GM23338 (cell line): ENCODE data around the gene MMP24OS. TPM values are rescaled to one million over a fixed set of nuclear protein-coding genes. Genes with fewer than 3 reads are reported as not detected.

Experiments
- ATAC-seq: fragments of 200-7000 bp; cut with Tn5 transposase; 3 replicates; pipeline ENCODE4 v1.9.1; 2020
- DNase-seq: peaks from one replicate; pipeline ENCODE4 v3.0.0-alpha.2; 2015; ENCODE audit warnings: low spot score
- H2AFZ ChIP-seq: fragments of 200-600 bp; sonication (generic); 2 replicates; pipeline ENCODE4 v1.8.0; 2016; ENCODE audit warnings: antibody characterized with exemption, mild to moderate bottlenecking, moderate library complexity
- H3F3A ChIP-seq: fragments of 200-600 bp; sonication (generic); replicated peaks from 2 replicates; pipeline ENCODE4 v1.8.0; 2017; ENCODE audit warnings: antibody characterized with exemption, mixed run types, low read depth
- H3K27ac ChIP-seq: fragments of 200-600 bp; sonication (generic); 2 replicates; pipeline ENCODE4 v1.6.1; 2016; ENCODE audit warnings: low read depth
- H3K27me3 ChIP-seq: fragments of 200-600 bp; sonication (generic); 2 replicates; pipeline ENCODE4 v1.8.0; 2016; ENCODE audit warnings: mild to moderate bottlenecking, mixed run types, moderate library complexity; ENCODE audit not compliant: insufficient read depth
- H3K36me3 ChIP-seq: fragments of 200-600 bp; sonication (generic); 2 replicates; pipeline ENCODE4 v1.8.0; 2016; ENCODE audit warnings: mild to moderate bottlenecking; ENCODE audit not compliant: insufficient read depth
- H3K4me1 ChIP-seq: fragments of 200-600 bp; sonication (generic); 2 replicates; pipeline ENCODE4 v1.8.0; 2016; ENCODE audit warnings: mild to moderate bottlenecking, moderate library complexity; ENCODE audit not compliant: insufficient read depth
- H3K4me2 ChIP-seq: fragments of 200-600 bp; sonication (generic); 2 replicates; pipeline ENCODE4 v1.7.1; 2017; ENCODE audit warnings: mixed run types
- H3K4me3 ChIP-seq: fragments of 200-600 bp; sonication (generic); 2 replicates; pipeline ENCODE4 v1.6.1; 2016; ENCODE audit warnings: mixed run types
- H3K79me2 ChIP-seq: fragments of 200-600 bp; sonication (generic); replicated peaks from 2 replicates; pipeline ENCODE4 v1.8.0; 2017; ENCODE audit warnings: mild to moderate bottlenecking; ENCODE audit not compliant: insufficient read depth
- H3K9me2 ChIP-seq: fragments of 200-600 bp; sonication (generic); 2 replicates; pipeline ENCODE4 v1.8.0; 2017; ENCODE audit not compliant: insufficient read depth
- H4K20me1 ChIP-seq: fragments of 200-600 bp; sonication (generic); replicated peaks from 2 replicates; pipeline ENCODE4 v1.8.0; 2017; ENCODE audit warnings: mild to moderate bottlenecking; ENCODE audit not compliant: insufficient read depth
- H3K27ac Mint-ChIP-seq: 2 replicates; pipeline ENCODE4 v1.8.0; 2020; ENCODE audit warnings: inconsistent platforms, mild to moderate bottlenecking, moderate library complexity, mixed read lengths
- H3K27me3 Mint-ChIP-seq: 3 replicates; pipeline ENCODE4 v1.8.0; 2022; ENCODE audit warnings: low read depth, mild to moderate bottlenecking, moderate library complexity, mixed read lengths, inconsistent platforms; ENCODE audit not compliant: insufficient read depth, poor library complexity
- H3K36me3 Mint-ChIP-seq: 3 replicates; pipeline ENCODE4 v1.8.0; 2021; ENCODE audit warnings: low read depth, mild to moderate bottlenecking, inconsistent platforms, moderate library complexity, mixed read lengths
- H3K4me1 Mint-ChIP-seq: 3 replicates; pipeline ENCODE4 v1.8.0; 2020; ENCODE audit warnings: mild to moderate bottlenecking, inconsistent platforms, mixed read lengths
- H3K4me3 Mint-ChIP-seq: 3 replicates; pipeline ENCODE4 v1.8.0; 2021; ENCODE audit warnings: moderate library complexity, mild to moderate bottlenecking, inconsistent platforms, mixed read lengths
- H3K9me3 Mint-ChIP-seq: 3 replicates; pipeline ENCODE4 v1.8.0; 2020; ENCODE audit warnings: moderate library complexity, mild to moderate bottlenecking, inconsistent platforms, mixed read lengths
- CREB1 ChIP-seq: fragments of 250-450 bp; sonication (Bioruptor Pico); IDR thresholded peaks from 2 replicates; pipeline ENCODE4 v1.5.0; 2020; ENCODE audit warnings: low read depth, mild to moderate bottlenecking, moderate library complexity
- EZH2 ChIP-seq: fragments of 200-600 bp; sonication (generic); IDR thresholded peaks from one replicate; pipeline ENCODE4 v1.8.0; 2017; ENCODE audit warnings: antibody characterized with exemption, mild to moderate bottlenecking, low read depth; ENCODE audit not compliant: unreplicated experiment
- EZH2phosphoT487 ChIP-seq: fragments of 200-600 bp; sonication (generic); IDR thresholded peaks from one replicate; pipeline ENCODE4 v1.8.1; 2018; ENCODE audit warnings: antibody characterized with exemption; ENCODE audit not compliant: unreplicated experiment
- JUNB ChIP-seq: IDR thresholded peaks from one replicate; pipeline ENCODE4 v1.6.1; 2016; ENCODE audit warnings: antibody characterized with exemption; ENCODE audit not compliant: unreplicated experiment
- NANOG ChIP-seq: IDR thresholded peaks from 2 replicates; pipeline ENCODE4 v1.6.1; 2016; ENCODE audit warnings: antibody characterized with exemption, borderline replicate concordance
- POLR2AphosphoS5 ChIP-seq: IDR thresholded peaks from 2 replicates; pipeline ENCODE4 v1.6.1; 2016; ENCODE audit warnings: antibody characterized with exemption, low read depth
- STAT1 ChIP-seq: IDR thresholded peaks from one replicate; pipeline ENCODE4 v1.6.1; 2016; ENCODE audit warnings: antibody characterized with exemption; ENCODE audit not compliant: unreplicated experiment
- ZNF114 ChIP-seq: fragments of 250-450 bp; sonication (Bioruptor Pico); IDR thresholded peaks from 2 replicates; pipeline ENCODE4 v1.5.0; 2020; ENCODE audit warnings: mild to moderate bottlenecking, moderate library complexity
- ZNF331 ChIP-seq: fragments of 250-450 bp; sonication (Bioruptor Pico); IDR thresholded peaks from 2 replicates; pipeline ENCODE4 v1.5.0; 2020; ENCODE audit warnings: low read depth, mild to moderate bottlenecking, moderate library complexity
- polyA plus RNA-seq: library from polyadenylated mRNA; unstranded; fragments of >200 nt; fragmentation: Nextera tagmentation; extraction: Ambion mirVana; gene quantifications from 2 replicates; pipeline ENCODE4 v1.2.1, GENCODE V29; 2016
- total RNA-seq: library from RNA; depleted of rRNA; stranded (reverse); fragments of >200 nt; shearing (Covaris generic); gene quantifications from 2 replicates; pipeline ENCODE4 v1.2.3, GENCODE V29; 2014
- TF ChIP-seq, protein P1 (sequence below), 2 experiments: fragments of 200-600 bp in 1 of 2; sonication (generic) in 1 of 2; conservative IDR thresholded peaks; 2 replicates each; pipeline versions ENCODE4 v1.5.1 to v1.6.1; 2016 to 2017; ENCODE audit warnings: antibody characterized with exemption in 2 of 2, low read depth in 2 of 2, mild to moderate bottlenecking in 2 of 2, moderate library complexity in 1 of 2
- TF ChIP-seq, protein P2 (sequence below): fragments of 250-450 bp; sonication (Bioruptor Pico); IDR thresholded peaks from 2 replicates; pipeline ENCODE4 v1.5.0; 2020; ENCODE audit warnings: mild to moderate bottlenecking, moderate library complexity

MMP24OS gene
- total and polyA plus RNA-seq, 2 experiments from 2014 or later = 10.5 to 25.4 TPM

DNA sequence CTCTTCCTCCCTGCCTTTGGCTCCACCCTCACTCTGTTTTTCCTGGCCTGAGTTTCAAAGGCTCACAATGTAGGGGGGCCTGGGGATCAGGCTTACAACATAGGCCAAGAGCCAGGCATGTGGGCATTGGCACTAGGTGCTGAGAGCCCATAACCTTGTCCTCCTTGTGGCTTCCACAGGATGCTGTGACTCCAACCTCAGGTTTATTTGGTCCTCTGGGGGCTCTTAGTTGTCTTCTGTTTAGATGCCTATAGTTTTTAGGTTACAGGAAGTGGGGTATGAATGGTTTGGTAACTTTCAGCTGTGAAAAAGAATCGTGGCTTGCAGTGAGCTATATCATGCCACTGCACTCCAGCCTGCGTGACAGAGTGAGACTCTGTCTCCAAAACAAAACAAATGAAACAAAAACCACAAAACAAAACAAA lies 25.9 kb downstream of the MMP24OS start (continued):
- TF ChIP-seq JUNB (no peak), NANOG (no peak), STAT1 (no peak), ZNF114 (no peak)

DNA sequence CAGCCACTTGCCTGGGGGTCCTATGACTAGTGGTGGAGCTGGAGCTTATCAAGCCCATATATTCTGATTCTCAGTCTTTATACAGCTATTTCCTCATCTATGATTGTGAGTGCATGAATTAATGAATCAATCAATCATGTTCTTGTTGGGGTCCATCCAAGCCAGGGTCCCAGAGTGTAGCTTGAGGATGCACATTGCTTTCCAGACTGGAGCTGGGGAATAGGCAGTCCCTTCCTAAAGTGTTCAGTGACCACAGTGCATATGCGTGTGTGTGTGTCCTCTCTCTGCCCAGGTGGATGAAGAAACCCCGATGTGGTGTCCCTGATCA lies 26.3 kb downstream of the MMP24OS start:
- Histone ChIP-seq H3K27ac (no peak overlapping the region), H3K4me2 (no peak overlapping the region), H3K36me3 (no peaks in the 10 kb centered on the region), H3K9me2 (peaks cover 2% of the 10 kb centered on the region; the same call in 1 of the 2 replicates), H3K4me3 (no peak overlapping the region), H3K4me1 (0 out of 2 replicates have a peak, but pooled peaks cover 7% of the 10 kb centered on the region), H4K20me1 (no peaks in the 10 kb centered on the region), H3K79me2 (no peaks in the 10 kb centered on the region), H2AFZ (no peak overlapping the region), H3K27me3 (no peaks in the 10 kb centered on the region), H3F3A (0 out of 2 replicates have a peak, but pooled peaks cover 5% of the 10 kb centered on the region)
- no peak overlapping the region for H3K27ac Mint-ChIP-seq
- no peaks in the 10 kb centered on the region for H3K9me3 Mint-ChIP-seq
- peaks cover 6% of the 10 kb centered on the region for H3K27me3 Mint-ChIP-seq
- no peaks in the 10 kb centered on the region for H3K36me3 Mint-ChIP-seq
- peaks cover 20% of the 10 kb centered on the region for H3K4me1 Mint-ChIP-seq
- no peak for ATAC-seq
- no peak for DNase-seq
- no peak overlapping the region for H3K4me3 Mint-ChIP-seq
- TF ChIP-seq, protein P1, sequence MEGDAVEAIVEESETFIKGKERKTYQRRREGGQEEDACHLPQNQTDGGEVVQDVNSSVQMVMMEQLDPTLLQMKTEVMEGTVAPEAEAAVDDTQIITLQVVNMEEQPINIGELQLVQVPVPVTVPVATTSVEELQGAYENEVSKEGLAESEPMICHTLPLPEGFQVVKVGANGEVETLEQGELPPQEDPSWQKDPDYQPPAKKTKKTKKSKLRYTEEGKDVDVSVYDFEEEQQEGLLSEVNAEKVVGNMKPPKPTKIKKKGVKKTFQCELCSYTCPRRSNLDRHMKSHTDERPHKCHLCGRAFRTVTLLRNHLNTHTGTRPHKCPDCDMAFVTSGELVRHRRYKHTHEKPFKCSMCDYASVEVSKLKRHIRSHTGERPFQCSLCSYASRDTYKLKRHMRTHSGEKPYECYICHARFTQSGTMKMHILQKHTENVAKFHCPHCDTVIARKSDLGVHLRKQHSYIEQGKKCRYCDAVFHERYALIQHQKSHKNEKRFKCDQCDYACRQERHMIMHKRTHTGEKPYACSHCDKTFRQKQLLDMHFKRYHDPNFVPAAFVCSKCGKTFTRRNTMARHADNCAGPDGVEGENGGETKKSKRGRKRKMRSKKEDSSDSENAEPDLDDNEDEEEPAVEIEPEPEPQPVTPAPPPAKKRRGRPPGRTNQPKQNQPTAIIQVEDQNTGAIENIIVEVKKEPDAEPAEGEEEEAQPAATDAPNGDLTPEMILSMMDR (conservative IDR thresholded peaks at IDR 0.05; ENCODE audit: low read depth in 2 of 2) = no peak
- TF ChIP-seq EZH2 = no peak

DNA sequence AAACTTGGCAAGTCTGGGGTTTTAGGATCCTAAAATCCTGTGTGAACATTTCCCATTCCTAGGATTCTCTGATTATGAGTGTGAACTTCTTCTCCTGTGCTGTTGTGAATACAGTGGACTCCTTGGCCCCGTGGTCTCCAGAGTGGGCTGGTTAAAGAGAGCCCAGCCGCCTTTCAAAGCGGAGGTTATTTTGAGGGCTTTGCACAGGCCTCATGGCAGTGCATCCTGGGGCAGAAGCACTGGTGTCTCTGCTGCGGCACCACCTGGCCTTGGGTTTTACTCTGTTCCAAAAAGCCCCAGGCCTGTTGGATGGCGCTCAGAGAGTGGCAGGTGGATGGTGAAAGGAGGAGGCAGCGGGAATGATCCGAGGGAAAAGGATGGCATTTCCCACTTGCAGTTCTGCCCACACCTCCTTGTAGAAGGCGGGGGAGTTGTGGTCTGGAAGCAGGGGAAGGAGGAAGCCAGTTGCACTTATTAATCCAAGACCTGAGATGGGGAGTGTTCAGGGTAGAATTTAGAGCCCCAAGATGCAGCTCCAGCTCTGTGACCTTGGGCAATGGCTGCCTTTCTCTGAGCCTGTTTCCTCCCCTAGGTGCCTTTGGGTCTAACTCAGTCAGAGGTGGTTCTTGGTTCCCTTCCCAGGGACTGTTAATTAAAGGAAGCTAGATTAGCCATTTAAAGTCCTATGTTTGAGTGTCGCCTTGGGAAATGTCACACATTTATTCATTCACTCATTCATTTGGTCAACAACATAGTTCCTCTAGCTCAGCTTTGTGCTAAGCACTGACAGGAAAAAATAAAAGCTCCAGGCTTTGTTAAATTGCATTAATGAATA lies 29.1 kb downstream of the MMP24OS start:
- peaks cover 20% of the 10 kb centered on the region for H3K4me1 Mint-ChIP-seq
- Histone ChIP-seq H3K27ac (no peak overlapping the region), H3K79me2 (no peaks in the 10 kb centered on the region), H2AFZ (no peak overlapping the region), H3K4me2 (no peak overlapping the region), H3K36me3 (no peaks in the 10 kb centered on the region), H3K9me2 (no peaks in the 10 kb centered on the region), H3F3A (0 out of 2 replicates have a peak, but pooled peaks cover 5% of the 10 kb centered on the region), H3K4me1 (0 out of 2 replicates have a peak, but pooled peaks cover 7% of the 10 kb centered on the region), H4K20me1 (no peaks in the 10 kb centered on the region), H3K27me3 (no peaks in the 10 kb centered on the region), H3K4me3 (no peak overlapping the region)
- no peak overlapping the region for H3K4me3 Mint-ChIP-seq
- ATAC-seq = peak; percentile 26; the same call in 2 of the 3 replicates
- peaks cover 9% of the 10 kb centered on the region for H3K27me3 Mint-ChIP-seq
- peak overlapping the region; percentile 70; the same call in 1 of the 2 replicates for H3K27ac Mint-ChIP-seq
- DNase-seq = no peak
- no peaks in the 10 kb centered on the region for H3K9me3 Mint-ChIP-seq
- H3K36me3 Mint-ChIP-seq = no peaks in the 10 kb centered on the region
- TF ChIP-seq EZH2phosphoT487 = no peak
- no peak for TF ChIP-seq POLR2AphosphoS5
- no peak for TF ChIP-seq CREB1 (CRISPR knock-in tag)
- TF ChIP-seq STAT1 = no peak
- TF ChIP-seq, protein P2, sequence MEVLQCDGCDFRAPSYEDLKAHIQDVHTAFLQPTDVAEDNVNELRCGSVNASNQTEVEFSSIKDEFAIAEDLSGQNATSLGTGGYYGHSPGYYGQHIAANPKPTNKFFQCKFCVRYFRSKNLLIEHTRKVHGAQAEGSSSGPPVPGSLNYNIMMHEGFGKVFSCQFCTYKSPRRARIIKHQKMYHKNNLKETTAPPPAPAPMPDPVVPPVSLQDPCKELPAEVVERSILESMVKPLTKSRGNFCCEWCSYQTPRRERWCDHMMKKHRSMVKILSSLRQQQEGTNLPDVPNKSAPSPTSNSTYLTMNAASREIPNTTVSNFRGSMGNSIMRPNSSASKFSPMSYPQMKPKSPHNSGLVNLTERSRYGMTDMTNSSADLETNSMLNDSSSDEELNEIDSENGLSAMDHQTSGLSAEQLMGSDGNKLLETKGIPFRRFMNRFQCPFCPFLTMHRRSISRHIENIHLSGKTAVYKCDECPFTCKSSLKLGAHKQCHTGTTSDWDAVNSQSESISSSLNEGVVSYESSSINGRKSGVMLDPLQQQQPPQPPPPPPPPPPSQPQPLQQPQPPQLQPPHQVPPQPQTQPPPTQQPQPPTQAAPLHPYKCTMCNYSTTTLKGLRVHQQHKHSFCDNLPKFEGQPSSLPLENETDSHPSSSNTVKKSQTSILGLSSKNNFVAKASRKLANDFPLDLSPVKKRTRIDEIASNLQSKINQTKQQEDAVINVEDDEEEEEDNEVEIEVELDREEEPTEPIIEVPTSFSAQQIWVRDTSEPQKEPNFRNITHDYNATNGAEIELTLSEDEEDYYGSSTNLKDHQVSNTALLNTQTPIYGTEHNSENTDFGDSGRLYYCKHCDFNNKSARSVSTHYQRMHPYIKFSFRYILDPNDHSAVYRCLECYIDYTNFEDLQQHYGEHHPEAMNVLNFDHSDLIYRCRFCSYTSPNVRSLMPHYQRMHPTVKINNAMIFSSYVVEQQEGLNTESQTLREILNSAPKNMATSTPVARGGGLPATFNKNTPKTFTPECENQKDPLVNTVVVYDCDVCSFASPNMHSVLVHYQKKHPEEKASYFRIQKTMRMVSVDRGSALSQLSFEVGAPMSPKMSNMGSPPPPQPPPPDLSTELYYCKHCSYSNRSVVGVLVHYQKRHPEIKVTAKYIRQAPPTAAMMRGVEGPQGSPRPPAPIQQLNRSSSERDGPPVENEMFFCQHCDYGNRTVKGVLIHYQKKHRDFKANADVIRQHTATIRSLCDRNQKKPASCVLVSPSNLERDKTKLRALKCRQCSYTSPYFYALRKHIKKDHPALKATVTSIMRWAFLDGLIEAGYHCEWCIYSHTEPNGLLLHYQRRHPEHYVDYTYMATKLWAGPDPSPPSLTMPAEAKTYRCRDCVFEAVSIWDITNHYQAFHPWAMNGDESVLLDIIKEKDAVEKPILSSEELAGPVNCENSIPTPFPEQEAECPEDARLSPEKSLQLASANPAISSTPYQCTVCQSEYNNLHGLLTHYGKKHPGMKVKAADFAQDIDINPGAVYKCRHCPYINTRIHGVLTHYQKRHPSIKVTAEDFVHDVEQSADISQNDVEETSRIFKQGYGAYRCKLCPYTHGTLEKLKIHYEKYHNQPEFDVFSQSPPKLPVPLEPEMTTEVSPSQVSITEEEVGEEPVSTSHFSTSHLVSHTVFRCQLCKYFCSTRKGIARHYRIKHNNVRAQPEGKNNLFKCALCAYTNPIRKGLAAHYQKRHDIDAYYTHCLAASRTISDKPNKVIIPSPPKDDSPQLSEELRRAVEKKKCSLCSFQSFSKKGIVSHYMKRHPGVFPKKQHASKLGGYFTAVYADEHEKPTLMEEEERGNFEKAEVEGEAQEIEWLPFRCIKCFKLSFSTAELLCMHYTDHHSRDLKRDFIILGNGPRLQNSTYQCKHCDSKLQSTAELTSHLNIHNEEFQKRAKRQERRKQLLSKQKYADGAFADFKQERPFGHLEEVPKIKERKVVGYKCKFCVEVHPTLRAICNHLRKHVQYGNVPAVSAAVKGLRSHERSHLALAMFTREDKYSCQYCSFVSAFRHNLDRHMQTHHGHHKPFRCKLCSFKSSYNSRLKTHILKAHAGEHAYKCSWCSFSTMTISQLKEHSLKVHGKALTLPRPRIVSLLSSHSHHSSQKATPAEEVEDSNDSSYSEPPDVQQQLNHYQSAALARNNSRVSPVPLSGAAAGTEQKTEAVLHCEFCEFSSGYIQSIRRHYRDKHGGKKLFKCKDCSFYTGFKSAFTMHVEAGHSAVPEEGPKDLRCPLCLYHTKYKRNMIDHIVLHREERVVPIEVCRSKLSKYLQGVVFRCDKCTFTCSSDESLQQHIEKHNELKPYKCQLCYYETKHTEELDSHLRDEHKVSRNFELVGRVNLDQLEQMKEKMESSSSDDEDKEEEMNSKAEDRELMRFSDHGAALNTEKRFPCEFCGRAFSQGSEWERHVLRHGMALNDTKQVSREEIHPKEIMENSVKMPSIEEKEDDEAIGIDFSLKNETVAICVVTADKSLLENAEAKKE (CRISPR knock-in tag) = no peak
- TF ChIP-seq ZNF331 = no peak
